GM18508 (cell line): ENCODE data around the gene LRRTM1.

ENCODE experiments used
- ATAC-seq: cut with Tn5 transposase; IDR thresholded peaks from one replicate; pipeline ENCODE4 v1.9.1; 2021; ENCODE audit warnings: moderate number of reproducible peaks; ENCODE audit not compliant: insufficient read depth, unreplicated experiment

The LRRTM1 gene

DNA sequence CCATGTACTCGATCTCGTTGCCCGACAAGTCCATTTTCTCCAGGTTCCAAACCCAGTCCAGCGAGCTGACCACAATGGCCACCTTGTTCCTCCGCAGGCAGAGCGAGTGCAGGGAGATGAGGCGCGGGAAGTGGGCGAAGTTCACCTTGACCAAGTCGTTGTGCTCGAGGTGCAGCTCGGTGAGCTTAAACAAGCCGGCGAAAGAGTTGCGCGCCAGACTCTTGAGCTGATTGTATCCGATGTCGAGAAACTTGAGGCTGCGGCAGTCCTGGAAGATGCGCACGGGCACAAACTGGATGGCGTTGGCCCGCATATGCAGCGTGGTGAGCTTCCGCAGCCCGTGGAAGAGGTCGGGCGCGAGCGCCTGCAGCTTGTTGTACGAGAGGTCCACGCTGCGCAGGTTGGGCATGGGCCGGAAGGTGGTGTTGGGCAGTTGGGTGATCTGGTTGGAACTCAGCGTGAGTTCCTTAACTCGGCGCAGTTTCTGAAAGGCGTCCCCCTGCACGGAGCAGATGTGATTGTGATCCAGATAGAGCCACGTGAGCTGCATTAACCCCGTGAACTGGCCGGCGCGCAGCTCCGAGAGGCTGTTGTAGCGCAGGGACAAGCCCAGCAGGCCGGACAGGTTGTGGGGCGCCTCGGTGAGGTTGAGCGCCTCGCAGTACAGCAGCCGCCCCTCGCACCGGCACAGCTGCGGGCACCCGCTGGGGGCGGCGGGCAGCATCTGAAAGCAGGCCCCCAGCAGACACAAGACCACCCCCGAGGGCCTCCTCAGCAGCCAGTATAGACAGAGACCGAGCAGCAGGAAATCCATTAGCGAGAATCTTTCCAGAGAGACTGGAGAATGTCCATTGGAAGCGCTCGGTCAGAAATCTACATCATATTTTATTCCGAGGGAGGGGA lies 1.3 kb downstream of the LRRTM1 start:
- no peak for ATAC-seq

DNA sequence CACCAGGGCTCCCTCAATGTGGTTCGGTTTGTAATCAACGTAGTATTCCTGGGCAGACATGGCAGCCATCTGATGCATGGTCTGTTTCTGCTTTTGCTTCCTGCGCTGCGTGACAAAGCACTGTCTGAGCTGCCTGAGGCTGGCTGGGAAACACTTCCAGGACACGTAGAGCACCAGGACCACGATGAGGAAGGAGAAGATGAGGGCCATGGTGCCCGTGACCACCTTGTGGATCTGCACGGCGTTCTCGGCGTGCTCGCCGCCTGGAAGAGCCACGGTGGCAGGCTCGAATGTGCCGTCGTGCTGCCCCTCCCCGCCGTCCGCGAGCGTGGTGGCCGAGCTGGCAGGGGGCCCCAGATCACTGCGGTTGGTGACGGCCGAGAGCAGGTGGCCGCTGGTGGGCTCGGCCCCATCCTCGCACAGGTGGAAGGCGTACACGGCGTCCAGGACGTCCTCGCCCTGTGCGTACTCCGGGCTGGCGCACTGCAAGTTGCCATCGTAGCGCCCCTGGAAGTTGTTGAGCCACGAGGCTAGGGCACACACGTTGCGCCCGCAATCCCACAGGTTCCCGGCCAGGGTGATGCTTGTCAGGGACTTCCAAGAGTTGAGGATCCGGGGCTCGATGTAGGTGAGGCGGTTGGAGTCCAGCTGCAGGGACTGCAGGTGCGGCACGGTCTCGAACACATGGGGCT lies 2.1 kb downstream of the LRRTM1 start:
- ATAC-seq, result no peak

DNA sequence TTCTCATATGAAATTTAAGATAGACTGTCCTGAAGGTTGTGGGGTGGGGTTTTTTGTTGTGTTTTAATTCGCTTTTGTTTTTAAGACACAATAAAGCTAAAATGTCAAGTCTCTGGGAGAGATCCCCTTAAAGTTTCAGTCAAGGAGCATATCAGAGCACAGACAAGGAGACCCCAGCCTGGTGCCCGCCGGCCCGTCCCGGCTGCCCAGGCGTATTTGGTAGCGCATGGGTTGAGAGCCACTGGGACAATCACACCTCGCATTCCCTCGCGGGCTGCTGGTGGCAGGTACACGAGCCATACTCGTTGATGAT lies 2.6 kb downstream of the LRRTM1 start:
- ATAC-seq, result no peak

DNA sequence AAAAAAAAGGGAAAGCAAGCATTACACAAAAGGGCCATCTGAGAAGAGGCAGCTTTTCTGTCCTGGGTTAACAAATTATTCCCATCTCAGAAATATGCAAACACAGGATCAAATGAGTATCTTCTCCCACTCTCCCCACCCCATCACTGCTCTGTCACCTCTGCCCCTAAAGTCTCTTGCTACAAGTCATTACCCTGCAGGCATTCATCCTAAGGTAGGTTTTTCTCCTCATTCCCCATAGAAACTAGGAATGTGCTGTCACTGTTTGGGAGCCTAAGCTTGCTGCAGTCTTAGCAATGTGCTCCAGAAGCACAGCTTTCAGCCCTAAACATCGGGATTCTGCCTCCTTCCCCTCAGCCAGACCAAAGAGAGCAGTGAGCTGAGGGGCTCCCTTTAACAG lies 3.6 kb downstream of the LRRTM1 start:
- ATAC-seq, result no peak

DNA sequence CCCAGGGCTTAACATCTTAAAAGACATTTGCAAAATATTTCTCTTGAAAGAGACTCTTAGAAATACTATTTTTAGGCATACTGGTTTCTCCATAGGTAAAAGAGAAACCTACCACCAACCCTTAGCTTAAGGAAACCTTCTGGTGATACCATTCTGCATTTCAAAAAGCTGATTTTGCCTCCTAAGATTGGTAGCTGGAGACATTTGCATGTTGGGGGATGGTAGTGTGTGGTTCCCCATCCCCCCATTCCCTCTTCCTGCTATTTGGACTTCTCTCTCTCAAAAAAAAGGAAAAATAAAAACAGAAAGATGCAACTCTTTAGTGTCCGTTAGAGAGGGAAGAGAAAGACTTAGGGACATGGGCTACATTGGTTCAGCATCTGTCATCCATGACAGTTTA lies 4.2 kb downstream of the LRRTM1 start:
- ATAC-seq, result no peak

DNA sequence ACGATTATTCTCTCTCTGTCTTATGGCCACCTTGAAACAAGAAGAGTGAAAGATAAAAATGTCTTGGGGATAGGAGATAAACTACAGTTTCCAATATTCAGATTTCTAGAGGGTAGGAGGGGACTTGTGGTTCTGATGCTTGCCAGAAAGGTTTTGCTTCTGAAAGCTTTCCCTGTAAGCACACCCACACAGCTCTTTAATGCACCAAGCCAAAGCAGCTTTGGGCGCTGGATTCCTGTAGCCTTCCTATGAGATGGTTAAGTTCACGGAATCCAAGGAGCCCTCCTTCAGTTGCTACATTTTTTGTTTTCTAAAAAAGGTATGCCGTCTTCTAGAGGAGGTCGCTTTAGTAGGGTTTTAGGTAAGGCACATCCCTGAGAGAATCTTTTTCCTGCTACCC lies 4.9 kb downstream of the LRRTM1 start:
- ATAC-seq, result no peak

DNA sequence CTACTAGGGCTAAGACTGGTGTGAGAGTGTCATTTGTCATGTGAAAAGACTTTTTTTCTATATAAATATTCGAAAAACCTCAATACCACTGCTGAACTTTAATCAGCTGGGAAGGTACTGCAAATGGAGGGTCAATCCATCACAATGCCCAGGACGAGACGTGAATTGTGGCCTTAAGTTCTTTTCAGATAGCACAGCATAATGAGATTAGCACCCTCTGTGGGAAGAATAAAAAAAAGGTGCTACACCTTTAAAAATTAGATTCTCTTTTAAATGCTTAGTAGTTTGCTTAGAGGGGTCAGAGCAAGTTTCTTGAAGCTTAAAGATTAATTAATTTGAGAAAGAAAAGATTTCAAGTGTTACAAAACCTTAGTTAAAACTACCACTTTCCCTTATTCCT lies 5.6 kb downstream of the LRRTM1 start:
- ATAC-seq, result no peak

DNA sequence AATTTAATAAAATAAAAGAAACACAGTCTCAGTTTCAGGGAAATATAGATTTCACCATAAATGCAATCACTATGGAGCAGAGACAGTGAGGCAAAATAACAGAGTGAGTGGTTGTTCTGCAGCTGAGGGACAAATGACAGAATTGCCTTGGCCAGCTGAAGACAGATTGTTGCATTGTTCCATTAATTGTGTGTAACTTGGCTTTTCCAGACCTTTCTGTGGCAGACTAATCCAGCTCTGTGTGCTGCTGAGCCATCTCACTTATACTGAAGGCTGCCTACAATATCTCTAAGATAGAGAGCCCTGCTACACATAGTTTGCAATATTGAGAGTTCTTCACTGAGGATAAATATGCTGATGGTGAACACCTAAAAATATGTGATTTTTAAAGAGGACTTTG lies 11.5 kb downstream of the LRRTM1 start:
- ATAC-seq, result no peak

DNA sequence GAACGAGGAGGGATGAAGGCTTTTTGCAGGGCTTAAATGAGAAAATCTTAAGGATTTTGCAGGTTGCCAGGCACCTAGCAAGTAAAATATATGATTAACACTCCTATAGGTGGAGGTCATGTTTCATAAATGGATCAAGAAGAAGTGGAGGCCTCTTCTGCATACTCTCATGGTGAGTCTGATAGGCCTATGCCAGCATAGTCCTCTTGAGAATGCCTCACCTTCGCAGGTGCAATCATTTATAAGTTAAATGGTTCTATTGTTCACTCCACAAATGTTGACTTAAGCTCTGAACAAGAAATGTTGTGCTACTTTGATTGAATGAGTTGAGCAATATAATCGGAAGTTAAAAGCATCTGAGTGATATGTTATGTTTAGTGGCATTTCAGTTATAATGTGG lies 12.1 kb downstream of the LRRTM1 start:
- ATAC-seq, result no peak

DNA sequence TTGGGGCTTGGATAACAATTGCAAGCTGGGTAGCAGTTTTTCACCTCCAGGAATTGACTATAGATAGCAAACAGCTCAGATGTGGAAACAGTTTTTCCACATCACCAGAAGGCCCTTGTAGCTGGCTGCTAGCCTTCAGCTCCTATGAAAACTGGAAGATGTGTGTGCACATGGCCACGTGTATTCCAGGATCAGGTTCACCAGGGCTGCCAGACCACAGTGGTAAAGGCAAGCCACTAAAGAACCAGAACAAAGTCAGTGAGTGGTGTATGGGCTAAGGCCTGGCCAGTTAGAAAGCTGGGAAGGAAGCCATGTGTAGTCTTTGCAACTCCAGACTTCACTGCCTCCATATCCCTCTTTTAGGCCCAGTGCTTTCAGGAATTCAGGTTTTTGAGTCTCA lies 12.9 kb downstream of the LRRTM1 start:
- no peak for ATAC-seq

DNA sequence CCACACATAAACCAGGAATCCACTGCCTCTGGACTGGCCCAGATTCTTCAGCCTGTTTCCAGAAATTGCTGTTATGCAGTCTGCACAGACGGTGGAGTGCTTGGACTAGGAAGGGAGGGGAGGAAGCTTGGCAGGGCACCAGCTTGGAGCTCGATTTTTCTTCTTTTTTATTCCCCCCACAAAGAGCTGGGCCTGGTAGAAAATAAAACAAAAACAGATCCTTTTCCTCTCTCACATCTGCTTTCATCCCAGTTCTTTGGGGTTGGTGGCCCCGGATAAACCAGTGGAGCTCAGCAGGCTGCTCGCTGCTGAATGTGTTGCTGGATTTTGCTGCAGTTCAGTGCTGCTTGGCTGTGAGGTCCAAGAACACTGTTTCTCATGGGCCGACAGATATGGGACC lies 16.0 kb downstream of the LRRTM1 start:
- ATAC-seq, result no peak

DNA sequence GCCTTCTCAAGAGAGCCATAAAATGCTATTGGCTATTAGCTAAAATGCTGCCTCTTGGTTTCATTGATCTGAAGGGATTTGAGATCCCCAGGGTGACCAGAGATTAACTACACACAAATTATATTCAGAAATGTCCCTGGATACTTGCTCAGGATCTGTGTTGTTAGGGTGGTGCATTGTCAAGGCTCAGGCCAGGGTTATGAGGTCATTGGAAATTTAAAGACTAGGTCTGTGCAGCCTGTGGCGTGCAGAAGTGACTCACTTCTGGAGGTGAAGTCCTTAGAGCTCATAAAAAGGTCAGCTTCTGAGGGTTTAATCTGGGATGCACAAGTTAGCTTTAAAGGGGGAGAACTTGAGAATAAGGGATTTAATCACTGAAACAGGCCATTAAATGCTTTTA lies 23.5 kb downstream of the LRRTM1 start:
- no peak for ATAC-seq

DNA sequence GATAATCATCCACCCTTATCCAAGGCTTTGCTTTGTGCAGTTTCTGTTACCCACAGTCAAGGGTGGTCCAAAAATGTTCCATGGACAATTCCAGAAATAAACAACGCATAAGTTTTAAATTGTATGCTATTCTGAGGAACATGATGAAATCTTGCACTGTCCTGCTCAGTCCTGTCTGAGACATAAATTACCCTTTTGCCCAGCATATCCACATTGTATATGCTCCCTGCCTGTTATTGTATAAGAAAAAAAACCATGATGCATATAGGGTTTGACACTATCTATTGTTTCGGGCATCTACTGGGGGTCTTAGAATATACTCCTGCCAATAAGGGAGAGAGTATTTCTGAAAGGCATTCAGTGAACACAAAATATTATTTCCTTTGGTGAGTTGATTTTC lies 24.0 kb downstream of the LRRTM1 start:
- no peak for ATAC-seq

DNA sequence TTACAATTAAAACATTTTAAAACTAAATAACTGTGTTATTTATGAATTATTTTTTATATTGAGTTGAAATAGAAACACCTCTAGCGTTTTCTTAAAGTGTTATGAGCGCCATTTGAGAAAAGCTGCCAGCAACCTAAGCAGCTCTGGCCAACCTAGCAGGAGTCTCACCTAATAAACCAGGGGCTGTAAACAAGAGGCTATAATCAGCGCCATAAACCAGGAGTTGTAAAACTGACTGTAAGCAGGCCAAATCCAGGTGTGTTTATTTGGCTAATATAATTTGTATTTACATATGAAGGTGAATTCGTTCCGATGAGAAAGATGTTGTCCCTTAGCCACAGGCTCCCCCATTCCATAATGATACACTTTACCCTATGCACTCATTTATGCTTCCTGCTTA lies 34.7 kb downstream of the LRRTM1 start:
- ATAC-seq, result no peak

DNA sequence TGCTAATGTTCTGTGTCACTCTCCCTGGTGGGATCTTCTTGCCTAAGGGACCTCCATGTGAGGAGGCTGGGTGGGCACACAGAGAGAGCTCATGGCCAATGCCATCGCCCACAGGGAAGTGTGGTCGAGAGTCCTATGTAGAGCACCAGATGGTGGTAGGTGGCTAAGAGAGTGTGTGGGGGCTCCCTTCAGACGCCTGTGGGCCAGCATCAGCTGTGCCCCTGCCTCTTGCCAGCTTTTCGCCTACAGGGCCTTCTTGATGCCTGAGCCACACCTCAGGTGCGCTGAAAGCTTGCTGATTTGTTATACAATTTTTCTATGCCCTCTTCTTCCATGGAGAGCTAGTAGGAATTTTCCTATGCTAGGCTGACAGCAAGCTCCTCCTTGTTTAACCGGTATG lies 38.3 kb downstream of the LRRTM1 start:
- ATAC-seq, result no peak

DNA sequence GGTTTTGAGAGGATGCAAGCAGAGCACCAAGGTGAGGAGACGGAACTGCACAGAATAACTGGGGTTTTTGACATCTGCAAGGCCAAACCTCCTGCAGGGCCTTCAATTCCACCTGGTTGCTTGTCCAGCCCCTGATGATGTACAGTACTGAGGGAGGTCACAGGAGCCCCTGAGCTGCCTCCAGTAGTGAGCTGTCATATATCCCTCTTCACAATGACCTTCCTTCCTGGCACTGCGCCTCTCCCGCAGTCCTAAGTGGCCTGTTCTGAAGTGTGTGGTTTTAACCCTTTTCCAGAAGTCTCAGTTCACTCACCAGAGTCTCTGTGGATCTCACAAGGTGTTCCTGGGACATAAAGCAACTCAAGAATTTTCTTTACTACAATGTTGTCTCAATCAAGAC lies 45.3 kb downstream of the LRRTM1 start:
- ATAC-seq, result no peak

DNA sequence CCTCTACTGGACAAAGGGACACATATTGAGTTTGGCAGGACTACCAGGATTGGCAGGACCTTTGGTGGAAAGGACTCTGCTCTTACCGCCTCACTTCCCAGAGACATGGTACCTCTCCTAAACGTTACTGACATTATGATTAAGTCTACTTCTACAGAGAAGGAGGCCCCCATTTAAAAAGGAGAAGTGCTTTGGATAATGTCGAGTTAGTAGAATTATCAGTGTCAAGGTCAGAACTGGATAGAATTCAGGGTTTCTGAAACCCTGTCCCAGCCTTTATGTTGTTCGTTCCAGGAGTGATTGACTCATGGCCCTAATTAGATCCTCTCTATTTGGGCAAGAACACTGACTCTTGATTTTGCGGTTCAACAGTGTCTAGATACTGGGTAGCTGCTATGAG lies 45.8 kb downstream of the LRRTM1 start:
- no peak for ATAC-seq

DNA sequence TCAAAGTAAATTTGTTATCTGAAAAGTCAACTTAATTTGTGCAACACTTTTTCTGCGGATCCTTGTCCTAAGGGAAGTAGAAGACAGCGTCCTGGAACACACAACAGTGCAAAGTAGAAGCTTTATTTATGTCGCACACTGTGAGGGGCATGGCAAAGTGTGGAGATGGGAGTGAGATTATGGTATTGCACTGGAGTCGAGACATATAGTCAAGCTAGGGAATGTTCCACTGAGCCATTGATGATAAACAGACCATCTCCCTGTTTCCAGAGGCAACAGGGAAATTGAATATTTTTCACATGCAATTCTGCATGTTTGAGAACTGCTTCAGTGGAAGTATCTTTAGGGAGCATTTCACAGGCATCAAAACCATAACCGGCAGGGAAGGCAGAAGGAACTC lies 46.2 kb downstream of the LRRTM1 start:
- ATAC-seq, result no peak

DNA sequence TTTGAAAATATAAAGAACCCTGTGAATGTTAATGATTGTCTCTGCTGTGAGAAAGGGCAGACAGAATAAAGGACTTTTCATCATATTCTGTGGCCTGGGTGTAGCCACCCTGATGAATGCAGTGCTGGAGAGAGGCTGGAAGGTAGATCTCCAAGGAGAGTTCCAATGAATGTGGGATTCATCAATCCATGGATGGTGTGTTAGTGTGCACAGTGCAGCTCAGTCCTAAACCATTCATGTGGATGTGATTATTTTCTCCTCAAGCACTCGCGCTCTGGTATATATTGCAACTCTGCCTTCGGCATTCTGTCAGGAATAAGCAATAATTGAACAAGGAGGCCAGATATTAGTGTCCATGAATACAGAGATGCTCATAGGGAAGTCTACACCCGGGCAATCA lies 47.1 kb downstream of the LRRTM1 start:
- ATAC-seq, result no peak

DNA sequence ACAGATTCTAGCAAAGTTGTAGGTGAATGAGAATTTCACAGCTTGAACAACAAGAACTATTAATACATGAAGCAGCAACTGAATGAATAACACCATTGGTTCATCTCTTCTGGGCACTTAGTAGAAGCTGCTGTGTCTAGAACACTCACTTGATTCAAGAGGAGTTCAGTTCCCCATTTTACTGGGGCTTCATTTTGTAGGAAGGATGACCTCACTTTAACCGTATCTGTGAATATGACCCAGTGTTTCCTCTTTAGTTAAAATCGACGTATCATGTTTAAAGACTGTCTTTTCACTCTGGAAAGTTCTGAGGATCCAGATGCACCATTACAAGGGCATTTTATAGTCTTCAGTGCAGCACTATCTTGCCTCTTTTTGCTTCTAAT lies 47.8 kb downstream of the LRRTM1 start:
- no peak for ATAC-seq

DNA sequence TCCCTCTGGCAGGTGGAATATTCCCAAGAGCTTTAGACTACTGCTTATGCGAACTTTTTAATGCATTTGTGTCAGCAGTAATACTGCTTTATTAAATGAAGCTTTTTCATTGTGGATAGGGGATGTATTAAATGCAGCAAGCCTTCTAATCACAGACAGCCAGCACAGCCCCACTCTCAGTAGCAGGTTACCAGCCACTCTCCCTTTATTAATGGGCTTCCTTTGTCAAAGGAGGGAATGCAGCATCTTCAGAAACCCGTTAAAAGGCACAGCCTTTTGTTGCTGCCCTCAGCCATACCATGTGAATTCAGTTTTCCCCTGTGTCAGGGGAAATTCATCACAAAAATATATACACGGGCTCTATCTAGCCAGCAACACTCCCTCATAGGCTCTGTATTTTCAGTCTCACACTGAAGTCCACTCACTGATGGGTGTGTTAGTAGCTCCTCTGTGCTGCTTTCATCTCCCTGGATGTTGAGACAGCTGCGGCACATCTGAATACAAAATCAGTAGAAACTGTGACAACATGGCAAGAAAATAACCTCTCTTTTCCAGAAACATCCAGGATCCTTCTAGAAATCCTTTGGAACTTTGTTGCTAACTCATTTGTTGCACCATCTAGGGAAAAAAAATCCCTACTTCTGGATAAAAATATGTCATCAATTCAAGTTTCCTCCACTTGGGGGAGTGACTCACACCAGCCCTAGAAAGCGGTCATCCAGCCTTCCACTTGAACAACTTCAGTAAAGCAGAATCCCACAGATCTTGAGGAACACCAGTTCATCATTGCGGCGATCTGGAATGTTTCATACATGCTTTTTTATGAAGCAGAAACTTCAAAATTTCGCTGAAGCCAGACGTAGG lies 48.4 kb downstream of the LRRTM1 start:
- ATAC-seq, result no peak
